B cell (primary cell): ENCODE results near the gene EPB41L1.

Experiments used
- EZH2 ChIP-seq: IDR thresholded peaks from 2 replicates; pipeline ENCODE4 v1.6.1; 2012; ENCODE audit warnings: borderline replicate concordance, low read depth, mild to moderate bottlenecking, moderate library complexity, low read length; ENCODE audit not compliant: insufficient read depth, poor library complexity, severe bottlenecking
- TF ChIP-seq, protein P1 (sequence below): fragments of 200-600 bp; IDR thresholded peaks from one replicate; pipeline ENCODE4 v1.8.0; 2022; ENCODE audit warnings: antibody characterized with exemption, mild to moderate bottlenecking

DNA sequence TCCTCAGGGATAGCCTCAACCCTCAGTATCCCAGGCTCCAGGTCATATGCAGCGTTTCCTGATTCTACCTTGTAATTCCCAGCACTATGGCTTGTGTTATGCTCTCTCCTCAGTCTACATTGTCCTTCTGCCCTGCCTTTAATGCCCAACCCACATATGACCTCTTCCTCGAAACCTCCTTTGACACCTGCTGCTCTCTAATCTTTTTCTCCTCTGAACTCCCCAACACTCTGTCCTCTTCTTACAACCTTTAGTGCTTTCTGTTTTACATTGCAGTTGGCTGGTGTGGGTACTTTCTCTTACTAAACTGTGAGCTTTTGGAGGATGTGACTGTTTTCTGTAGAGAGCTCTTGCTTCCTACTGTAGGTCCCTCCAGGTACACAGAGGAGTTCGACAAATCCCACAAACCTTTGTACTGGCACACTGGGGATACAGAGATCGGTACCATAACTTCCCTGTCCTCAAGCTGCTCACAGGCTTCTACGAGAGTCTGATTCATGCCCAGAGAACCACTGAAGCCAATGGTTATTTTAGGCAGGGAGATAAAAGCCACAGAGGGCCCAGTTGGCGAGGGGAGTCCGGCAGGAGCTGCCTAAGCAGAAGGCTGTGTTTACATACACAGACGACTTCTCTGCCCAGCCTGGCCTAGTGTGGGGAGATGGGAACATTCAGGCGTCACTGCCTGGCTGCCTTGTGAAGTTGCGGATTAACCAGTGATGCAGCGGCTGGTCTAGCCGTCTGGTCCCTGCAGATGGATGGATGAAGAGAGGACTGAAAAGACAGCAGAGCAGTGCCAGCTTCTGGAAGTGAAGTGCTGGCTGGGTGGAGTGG, 8.4 kb upstream of the EPB41L1 start:
- TF ChIP-seq, protein P1, sequence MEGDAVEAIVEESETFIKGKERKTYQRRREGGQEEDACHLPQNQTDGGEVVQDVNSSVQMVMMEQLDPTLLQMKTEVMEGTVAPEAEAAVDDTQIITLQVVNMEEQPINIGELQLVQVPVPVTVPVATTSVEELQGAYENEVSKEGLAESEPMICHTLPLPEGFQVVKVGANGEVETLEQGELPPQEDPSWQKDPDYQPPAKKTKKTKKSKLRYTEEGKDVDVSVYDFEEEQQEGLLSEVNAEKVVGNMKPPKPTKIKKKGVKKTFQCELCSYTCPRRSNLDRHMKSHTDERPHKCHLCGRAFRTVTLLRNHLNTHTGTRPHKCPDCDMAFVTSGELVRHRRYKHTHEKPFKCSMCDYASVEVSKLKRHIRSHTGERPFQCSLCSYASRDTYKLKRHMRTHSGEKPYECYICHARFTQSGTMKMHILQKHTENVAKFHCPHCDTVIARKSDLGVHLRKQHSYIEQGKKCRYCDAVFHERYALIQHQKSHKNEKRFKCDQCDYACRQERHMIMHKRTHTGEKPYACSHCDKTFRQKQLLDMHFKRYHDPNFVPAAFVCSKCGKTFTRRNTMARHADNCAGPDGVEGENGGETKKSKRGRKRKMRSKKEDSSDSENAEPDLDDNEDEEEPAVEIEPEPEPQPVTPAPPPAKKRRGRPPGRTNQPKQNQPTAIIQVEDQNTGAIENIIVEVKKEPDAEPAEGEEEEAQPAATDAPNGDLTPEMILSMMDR = no peak
- no peak for TF ChIP-seq EZH2
